Measurements from ENCODE around the gene SNX1.
"Not testable (repeated sequence)": the region's sequence is repeated elsewhere in the genome, so short reads cannot be mapped to it uniquely, and the experiment has no call there.

SNX1 gene

GRCh38 chr15:64095795-64096667, at the start of gene SNX1:
TSS of gene SNX1 (plus strand) at chr15:64095982. CDS start at chr15:64096014, 32 bp downstream.
- Mint-ChIP-seq H3K36me3 (peaks cover 8 to 12% of the 10 kb centered on the region in 2 donors), H3K4me1 (peaks cover 28 to 60% of the 10 kb centered on the region in 2 donors), H3K27me3 (no peaks in the 10 kb centered on the region), H3K4me3 (peak within 1 kb of the TSS; percentile 99 to 100), H3K9me3 (no peaks in the 10 kb centered on the region), H3K27ac (peak within 1 kb of the TSS; percentile 100)
- peak; percentile 92 for DNase-seq
- ATAC-seq (replicated peaks) = peak; percentile 59 to 64

- Mint-ChIP-seq H3K27me3 (no peaks in the 10 kb centered on the region), H3K4me1 (peaks cover 51 to 62% of the 10 kb centered on the region in 2 donors), H3K4me3 (peak within 1 kb of the TSS; percentile 71 to 78), H3K27ac (peak within 1 kb of the TSS; percentile 73), H3K36me3 (no peaks in the 10 kb centered on the region), H3K9me3 (no peaks in the 10 kb centered on the region)
- ATAC-seq (replicated peaks) (peak; percentile 49 to 61), DNase-seq (peak; percentile 43)
Observed at GRCh38 chr15:64046421-64047153, 49.2 kb upstream of the SNX1 start, which contains the start of gene DAPK2. TSS of gene DAPK2 (minus strand) at chr15:64046485. CDS start at chr15:64040261, 6,224 bp downstream.

GRCh38 chr15:64048781-64049460, 46.9 kb upstream of the SNX1 start:
- Mint-ChIP-seq H3K27ac (no peak overlapping the region), H3K4me1 (peaks cover 45 to 50% of the 10 kb centered on the region in 2 donors), H3K4me3 (peak overlapping the region in 1 of 2 donors; percentile 5), H3K36me3 (no peaks in the 10 kb centered on the region), H3K27me3 (no peaks in the 10 kb centered on the region), H3K9me3 (no peaks in the 10 kb centered on the region)
- DNase-seq = no peak
- peak; percentile 28 to 36 for ATAC-seq (replicated peaks)

GRCh38 chr15:64050281-64051092, 45.3 kb upstream of the SNX1 start:
- no peak overlapping the region for H3K27ac Mint-ChIP-seq
- H3K9me3 Mint-ChIP-seq = no peaks in the 10 kb centered on the region

GRCh38 chr15:64051093-64051402, 44.7 kb upstream of the SNX1 start:
- Mint-ChIP-seq H3K27ac (no peak overlapping the region), H3K27me3 (no peaks in the 10 kb centered on the region), H3K4me3 (no peak overlapping the region), H3K4me1 (peaks cover 27 to 31% of the 10 kb centered on the region in 2 donors), H3K36me3 (no peaks in the 10 kb centered on the region), H3K9me3 (no peaks in the 10 kb centered on the region)
- no peak for ATAC-seq (replicated peaks)
- DNase-seq = no peak

More at GRCh38 chr15:64050281-64051092, 45.3 kb upstream of the SNX1 start:
- no peaks in the 10 kb centered on the region for H3K36me3 Mint-ChIP-seq
- no peaks in the 10 kb centered on the region for H3K27me3 Mint-ChIP-seq
- ATAC-seq (replicated peaks) = no peak
- H3K4me1 Mint-ChIP-seq = peaks cover 29 to 34% of the 10 kb centered on the region in 2 donors
- no peak for DNase-seq
- H3K4me3 Mint-ChIP-seq = no peak overlapping the region

- Mint-ChIP-seq H3K27ac (no peak overlapping the region), H3K4me3 (no peak overlapping the region), H3K4me1 (peaks cover 25 to 29% of the 10 kb centered on the region in 2 donors), H3K9me3 (no peaks in the 10 kb centered on the region), H3K27me3 (no peaks in the 10 kb centered on the region), H3K36me3 (no peaks in the 10 kb centered on the region)
- ATAC-seq (replicated peaks) (no peak), DNase-seq (no peak)
Observed at GRCh38 chr15:64051407-64052259, 44.1 kb upstream of the SNX1 start.

GRCh38 chr15:64052925-64053491, 42.8 kb upstream of the SNX1 start:
- Mint-ChIP-seq H3K36me3 (no peaks in the 10 kb centered on the region), H3K4me1 (peaks cover 17 to 19% of the 10 kb centered on the region in 2 donors), H3K9me3 (no peaks in the 10 kb centered on the region), H3K4me3 (no peak overlapping the region), H3K27me3 (no peaks in the 10 kb centered on the region), H3K27ac (no peak overlapping the region)
- no peak for ATAC-seq (replicated peaks)
- DNase-seq = no peak

GRCh38 chr15:64053674-64054073, 42.1 kb upstream of the SNX1 start:
- H3K9me3 Mint-ChIP-seq; H3K27ac Mint-ChIP-seq; DNase-seq; ATAC-seq (replicated peaks); H3K4me3 Mint-ChIP-seq; H3K27me3 Mint-ChIP-seq; H3K36me3 Mint-ChIP-seq: not testable (repeated sequence)
- H3K4me1 Mint-ChIP-seq = peaks cover 12% of the 10 kb centered on the region in 2 donors

- no peak for DNase-seq
- Mint-ChIP-seq H3K27ac (no peak overlapping the region), H3K4me1 (no peaks in the 10 kb centered on the region), H3K36me3 (peaks cover 0 to 5% of the 10 kb centered on the region in 2 donors), H3K4me3 (no peak overlapping the region), H3K27me3 (no peaks in the 10 kb centered on the region), H3K9me3 (no peaks in the 10 kb centered on the region)
- no peak for ATAC-seq (replicated peaks)
Observed at GRCh38 chr15:64058279-64058678, 37.5 kb upstream of the SNX1 start.

- not testable (repeated sequence) for DNase-seq; ATAC-seq (replicated peaks); H3K27ac Mint-ChIP-seq; H3K4me1 Mint-ChIP-seq; H3K4me3 Mint-ChIP-seq; H3K27me3 Mint-ChIP-seq; H3K36me3 Mint-ChIP-seq; H3K9me3 Mint-ChIP-seq
Observed at GRCh38 chr15:64059104-64059503, 36.7 kb upstream of the SNX1 start.

- no peak overlapping the region for H3K27ac Mint-ChIP-seq
- H3K27me3 Mint-ChIP-seq = no peaks in the 10 kb centered on the region
- DNase-seq = no peak
- no peak for ATAC-seq (replicated peaks)
- H3K9me3 Mint-ChIP-seq = no peaks in the 10 kb centered on the region
- peaks cover 0 to 5% of the 10 kb centered on the region in 2 donors for H3K36me3 Mint-ChIP-seq
- no peaks in the 10 kb centered on the region for H3K4me1 Mint-ChIP-seq
- H3K4me3 Mint-ChIP-seq = no peak overlapping the region
Observed at GRCh38 chr15:64060716-64061115, 35.1 kb upstream of the SNX1 start.

- H3K4me1 Mint-ChIP-seq = peaks cover 19 to 26% of the 10 kb centered on the region in 2 donors
- H3K36me3 Mint-ChIP-seq = peaks cover under 1 to 3% of the 10 kb centered on the region in 2 donors
- no peaks in the 10 kb centered on the region for H3K9me3 Mint-ChIP-seq
- no peaks in the 10 kb centered on the region for H3K27me3 Mint-ChIP-seq
- ATAC-seq (replicated peaks) (no peak), DNase-seq (no peak)
- H3K27ac Mint-ChIP-seq = no peak overlapping the region
- no peak overlapping the region for H3K4me3 Mint-ChIP-seq
Observed at GRCh38 chr15:64066451-64066850, 29.3 kb upstream of the SNX1 start.

Measured in stimulated activated naive B cell treated with anti-CD40 and anti-IgM and Interleukin-4, amounts not matched to agents 10 μg/mL and 1 μg/mL and 100 μg/mL, for 72 hours (primary cell).